HepG2 (cell line): ENCODE data around the gene ATP2B2. TPM values are rescaled to one million over a fixed set of nuclear protein-coding genes. Genes with fewer than 3 reads are reported as not detected.

Experiments used
- ATAC-seq: fragments of 200-7000 bp; cut with Tn5 transposase; 3 replicates; pipeline ENCODE4 v1.9.1; 2020; ENCODE audit warnings: mild to moderate bottlenecking, moderate library complexity
- BruUV-seq: library from RNA; stranded (reverse); fragments of 400-500 nt; replicated peaks from 2 replicates; lab custom pipeline; 2021; lab: Mats Ljungman, UMichigan
- CTCF ChIA-PET: fragments of 300-600 bp; formaldehyde crosslinking; extraction: SDS; loops from one replicate; lab custom pipeline; 2021; ENCODE audit warnings: low total read pairs, inconsistent platforms, low intra/inter-chr PET ratio; lab: Yijun Ruan, JAX
- POLR2A ChIA-PET: fragments of 350-600 bp; sonication (Branson Sonifier 250); formaldehyde crosslinking; loops from one replicate; lab custom pipeline; 2020; ENCODE audit warnings: antibody characterized with exemption, inconsistent platforms; lab: Yijun Ruan, JAX
- DNase-seq: peaks from one replicate; pipeline ENCODE4 v3.0.0-alpha.2; 2015; ENCODE audit warnings: low spot score
- FAIRE-seq: peaks from 3 replicates; lab custom pipeline; 2011; peaks lifted over from hg19 to GRCh38; lab: Jason Lieb, UNC
- H2AFZ ChIP-seq: one replicate; pipeline ENCODE4 v1.6.1; 2011; ENCODE audit warnings: low read length, inconsistent platforms
- H3K27ac ChIP-seq: fragments of 300-600 bp; 3 replicates; pipeline ENCODE4 v1.8.0; 2011; ENCODE audit warnings: mixed run types, mild to moderate bottlenecking, mixed read lengths, low read length, inconsistent platforms; ENCODE audit not compliant: insufficient read depth; ENCODE audit errors: extremely low read length
- H3K27me3 ChIP-seq, 2 experiments: fragments of 200-600 bp in 1 of 2; 2 replicates in 1 of 2; 3 replicates in 1 of 2; pipeline versions ENCODE4 v1.6.0 to v1.8.0; 2011; ENCODE audit warnings: low read length in 2 of 2, mild to moderate bottlenecking in 2 of 2, moderate library complexity in 2 of 2, inconsistent platforms in 1 of 2; ENCODE audit not compliant: insufficient read depth in 2 of 2, control insufficient read depth in 1 of 2
- H3K36me3 ChIP-seq, 2 experiments: fragments of 200-600 bp in 1 of 2; replicated peaks in 1 of 2; 2 replicates in 1 of 2; 3 replicates in 1 of 2; pipeline versions ENCODE4 v1.5.1 to v1.8.0; 2011; ENCODE audit warnings: low read length in 2 of 2, inconsistent platforms in 1 of 2; ENCODE audit not compliant: insufficient read depth in 2 of 2, control insufficient read depth in 1 of 2
- H3K4me1 ChIP-seq: 2 replicates; pipeline ENCODE4 v1.5.1; 2012; ENCODE audit warnings: low read length, inconsistent platforms; ENCODE audit not compliant: insufficient read depth
- H3K4me2 ChIP-seq: 2 replicates; pipeline ENCODE4 v1.6.0; 2011; ENCODE audit warnings: low read depth, low read length, inconsistent platforms
- H3K4me3 ChIP-seq, 3 experiments: fragments of 200-600 bp in 1 of 3; sonication (generic), shearing (Covaris generic) in 1 of 3; replicated peaks in 1 of 3; 2 replicates each; pipeline ENCODE4 v1.5.1; 2011 to 2016; ENCODE audit warnings: low read length in 3 of 3, inconsistent platforms in 2 of 3, low read depth in 2 of 3, mild to moderate bottlenecking in 2 of 3, control low read depth in 1 of 3, mixed read lengths in 1 of 3; ENCODE audit not compliant: insufficient read depth in 1 of 3
- H3K79me2 ChIP-seq: one replicate; pipeline ENCODE4 v1.6.1; 2011; ENCODE audit warnings: low read length, inconsistent platforms; ENCODE audit not compliant: insufficient read depth
- H3K9ac ChIP-seq: 2 replicates; pipeline ENCODE4 v1.6.0; 2011; ENCODE audit warnings: mild to moderate bottlenecking, low read depth, low read length, inconsistent platforms; ENCODE audit not compliant: insufficient read depth
- H3K9me3 ChIP-seq: 2 replicates; pipeline ENCODE4 v1.5.1; 2012; ENCODE audit warnings: mild to moderate bottlenecking, low read length
- H4K20me1 ChIP-seq: 2 replicates; pipeline ENCODE4 v1.6.0; 2011; ENCODE audit warnings: inconsistent platforms, mild to moderate bottlenecking, low read length, moderate library complexity; ENCODE audit not compliant: insufficient read depth
- AGO1 ChIP-seq: fragments of 200-400 bp; formaldehyde crosslinking; IDR thresholded peaks from 2 replicates; pipeline ENCODE4 v1.6.1; 2017; ENCODE audit warnings: mild to moderate bottlenecking, low read depth, low read length, moderate library complexity; ENCODE audit not compliant: poor library complexity, severe bottlenecking
- ATF1 ChIP-seq: IDR thresholded peaks from 2 replicates; pipeline ENCODE4 v1.6.1; 2016; ENCODE audit warnings: mild to moderate bottlenecking, control low read depth
- CREB3 ChIP-seq: sonication (generic); formaldehyde crosslinking; IDR thresholded peaks from 2 replicates; pipeline ENCODE4 v1.5.0; 2020; ENCODE audit warnings: missing genetic modification reagents
- GMEB1 ChIP-seq: sonication (generic); formaldehyde crosslinking; IDR thresholded peaks from 2 replicates; pipeline ENCODE4 v1.5.1; 2020; ENCODE audit warnings: missing genetic modification reagents, mild to moderate bottlenecking, borderline replicate concordance
- MATR3 ChIP-seq: sonication (generic); formaldehyde crosslinking; IDR thresholded peaks from 2 replicates; pipeline ENCODE4 v1.4.0; 2020; ENCODE audit warnings: missing genetic modification reagents
- MIER2 ChIP-seq: IDR thresholded peaks from 2 replicates; pipeline ENCODE4 v1.6.1; 2016; ENCODE audit warnings: missing biosample characterization, missing genetic modification reagents
- NFKBIZ ChIP-seq: IDR thresholded peaks from 2 replicates; pipeline ENCODE4 v1.6.1; 2018; ENCODE audit warnings: missing genetic modification reagents, missing compliant biosample characterization
- PREB ChIP-seq: sonication (generic); formaldehyde crosslinking; IDR thresholded peaks from 2 replicates; pipeline ENCODE4 v1.4.0; 2020; ENCODE audit warnings: missing genetic modification reagents
- YY1 ChIP-seq: IDR thresholded peaks from 2 replicates; pipeline ENCODE4 v1.6.1; 2011; ENCODE audit warnings: low read length, low read depth, moderate library complexity, mild to moderate bottlenecking; ENCODE audit not compliant: insufficient read depth, insufficient replicate concordance
- ZMAT3 ChIP-seq: sonication (generic); formaldehyde crosslinking; conservative IDR thresholded peaks from 2 replicates; pipeline ENCODE4 v1.7.0; 2021; ENCODE audit warnings: missing genetic modification reagents
- ZNF34 ChIP-seq: sonication (generic); formaldehyde crosslinking; IDR thresholded peaks from 2 replicates; pipeline ENCODE4 v1.4.0; 2020; ENCODE audit warnings: mild to moderate bottlenecking, missing genetic modification reagents, borderline replicate concordance
- ZNF354B ChIP-seq: sonication (generic); formaldehyde crosslinking; IDR thresholded peaks from 2 replicates; pipeline ENCODE4 v1.8.0; 2022; ENCODE audit warnings: mild to moderate bottlenecking, missing genetic modification reagents
- ZNF562 ChIP-seq: sonication (generic); formaldehyde crosslinking; IDR thresholded peaks from 2 replicates; pipeline ENCODE4 v1.8.0; 2022; ENCODE audit warnings: missing genetic modification reagents, borderline replicate concordance
- ZNF841 ChIP-seq: sonication (generic); formaldehyde crosslinking; IDR thresholded peaks from 2 replicates; pipeline ENCODE4 v1.8.1; 2023; ENCODE audit warnings: missing genetic modification reagents, borderline replicate concordance
- WGBS: methylation state at CpG from one replicate; pipeline ENCODE4 v1.1.6; 2017; ENCODE audit warnings: low lambda C conversion rate; 5-methylcytosine and 5-hydroxymethylcytosine counted together
- in situ Hi-C: cut with HindIII; loops from 2 replicates; pipeline ENCODE4 v1.10.0; 2017; ENCODE audit warnings: low pct_unique_long_range_greater_than_20kb; ENCODE audit not compliant: extremely low pct_ligation_motif_present
- intact Hi-C: fragments of 100-400 bp; cut with micrococcal nuclease; formaldehyde crosslinking; loops from one replicate; pipeline ENCODE4 v1.10.0; 2022; ENCODE audit not compliant: unreplicated experiment
- polyA plus RNA-seq, 8 experiments: library from polyadenylated mRNA; depleted of rRNA in 3 of 8; stranded (reverse) in 7 of 8; unstranded in 1 of 8; fragments of >200 nt; fragmentation: Illumina TruSeq in 4 of 8; extraction: Trizol in 4 of 8; gene quantifications; 2 replicates each; pipeline versions ENCODE4 v1.2.1 to v1.2.3, GENCODE V29; 2011 to 2016; ENCODE audit warnings: low read depth in 4 of 8, missing spikeins in 1 of 8, mixed read lengths in 1 of 8; ENCODE audit not compliant: insufficient read depth in 1 of 8
- total RNA-seq, 5 experiments: library from RNA; depleted of rRNA; stranded (reverse); fragments of >200 nt; fragmentation: Illumina TruSeq; extraction: Trizol; gene quantifications; 2 replicates each; pipeline ENCODE4 v1.2.3, GENCODE V29; 2016; ENCODE audit warnings: low read depth in 1 of 5

Gene ATP2B2
- total and polyA plus RNA-seq, 2 of the 13 experiments (the other 11 are each of a cell fraction or from before 2014, with no cell fraction given) = 1.5 to 2.3 TPM

GRCh38 chr3:10393514-10393913 is 111.9 kb downstream of the ATP2B2 start:
- TF ChIP-seq MIER2 (no peak), MATR3 (CRISPR knock-in tag) (no peak)
- Histone ChIP-seq H3K79me2 (no peaks in the 10 kb centered on the region), H3K27ac (no peak overlapping the region), H3K36me3 (no peaks in the 10 kb centered on the region), H3K9ac (no peak overlapping the region), H3K27me3 (peaks cover 0 to 3% of the 10 kb centered on the region in 2 experiments; a peak in 1 of 5 replicates), H3K4me3 (no peak overlapping the region), H3K9me3 (no peaks in the 10 kb centered on the region), H2AFZ (no peak overlapping the region), H3K4me1 (no peaks in the 10 kb centered on the region), H3K4me2 (no peak overlapping the region), H4K20me1 (no peaks in the 10 kb centered on the region)
- intact Hi-C loops (no loop called here), in situ Hi-C loops (no loop called here)
- no TSS peak for BruUV-seq
- CTCF ChIA-PET = no interaction called here
- POLR2A ChIA-PET = no interaction called here
- no peak for ATAC-seq
- DNase-seq = no peak
- 45% methylated on average over 2 of the region's 2 CpGs for WGBS
- no peak for FAIRE-seq

GRCh38 chr3:10392906-10393461 is 112.4 kb downstream of the ATP2B2 start:
- Histone ChIP-seq H3K4me3 (no peak overlapping the region), H3K4me1 (no peaks in the 10 kb centered on the region), H3K9me3 (no peaks in the 10 kb centered on the region), H4K20me1 (no peaks in the 10 kb centered on the region), H3K36me3 (no peaks in the 10 kb centered on the region), H3K79me2 (no peaks in the 10 kb centered on the region), H3K9ac (no peak overlapping the region), H3K27me3 (peaks cover 0 to 3% of the 10 kb centered on the region in 2 experiments; a peak in 1 of 5 replicates), H3K27ac (no peak overlapping the region), H2AFZ (no peak overlapping the region), H3K4me2 (no peak overlapping the region)
- 73% methylated on average over 15 of the region's 15 CpGs for WGBS
- BruUV-seq = no TSS peak
- in situ Hi-C loops = no loop called here
- ATAC-seq = no peak
- FAIRE-seq = no peak
- DNase-seq = no peak
- TF ChIP-seq ZNF841 (CRISPR knock-in tag) (no peak), PREB (CRISPR knock-in tag) (no peak), ZNF562 (no peak), AGO1 (no peak), ATF1 (CRISPR knock-in tag) (no peak), ZNF354B (CRISPR knock-in tag) (no peak), ZMAT3 (CRISPR knock-in tag) (no peak), NFKBIZ (CRISPR knock-in tag) (no peak), ZNF34 (CRISPR knock-in tag) (no peak), YY1 (no peak), CREB3 (CRISPR knock-in tag) (no peak), GMEB1 (CRISPR knock-in tag) (no peak)
- intact Hi-C loops = no loop called here
- CTCF ChIA-PET = no interaction called here
- POLR2A ChIA-PET = no interaction called here
